Transverse colon (tissue), 4 donors: ENCODE data around the gene CCPG1. TPM values are rescaled to one million over a fixed set of nuclear protein-coding genes. Genes with fewer than 3 reads are reported as not detected.
A peak's percentile ranks its signal among the peaks of the same experiment; 100 is the strongest.

ENCODE experiments used
- DNase-seq: peaks from one replicate; pipeline ENCODE4 v3.0.0-alpha.2; 2019
- H3K27ac ChIP-seq, 4 donors: fragments of 200-600 bp; sonication (generic); 2 replicates each; pipeline ENCODE4 v1.5.1; 2016 to 2018; ENCODE audit warnings: inconsistent platforms in 4 of 4
- H3K27me3 ChIP-seq: fragments of 200-600 bp; sonication (generic); 2 replicates; pipeline ENCODE4 v1.5.1; 2017; ENCODE audit warnings: inconsistent platforms
- H3K36me3 ChIP-seq, 4 donors: fragments of 200-600 bp; sonication (generic); 2 replicates each; pipeline ENCODE4 v1.5.1; 2017 to 2019; ENCODE audit warnings: inconsistent platforms in 4 of 4
- H3K4me1 ChIP-seq, 4 donors: fragments of 200-600 bp; sonication (generic); 2 replicates each; pipeline ENCODE4 v1.5.1; 2017 to 2020; ENCODE audit warnings: inconsistent platforms in 4 of 4
- H3K4me3 ChIP-seq, 4 donors: fragments of 200-600 bp; sonication (generic); 1 replicate in 1 of 4; 2 replicates in 3 of 4; pipeline versions ENCODE4 v1.5.1 to v1.6.1; 2017 to 2019; ENCODE audit warnings: inconsistent platforms in 4 of 4
- H3K9me3 ChIP-seq, 2 donors: fragments of 200-600 bp; sonication (generic); 2 replicates each; pipeline ENCODE4 v1.5.1; 2017 to 2019; ENCODE audit warnings: inconsistent platforms in 2 of 2
- CTCF ChIP-seq, 5 experiments: fragments of 200-600 bp in 3 of 5; fragments of 450-650 bp in 2 of 5; sonication (generic) in 3 of 5; IDR thresholded peaks; 1 replicate in 2 of 5; 2 replicates in 3 of 5; pipeline ENCODE4 v1.5.1; 2016 to 2017; ENCODE audit warnings: antibody characterized with exemption in 5 of 5, inconsistent platforms in 3 of 5, mild to moderate bottlenecking in 2 of 5, moderate library complexity in 1 of 5
- EP300 ChIP-seq: sonication (generic); formaldehyde crosslinking; IDR thresholded peaks from one replicate; pipeline ENCODE4 v1.6.1; 2017; ENCODE audit warnings: antibody characterized with exemption, low read depth
- POLR2A ChIP-seq: fragments of 450-650 bp; IDR thresholded peaks from one replicate; pipeline ENCODE4 v1.6.1; 2016; ENCODE audit warnings: antibody characterized with exemption, mild to moderate bottlenecking, moderate library complexity
- POLR2AphosphoS5 ChIP-seq, 3 donors: sonication (generic); formaldehyde crosslinking; IDR thresholded peaks; one replicate each; pipeline ENCODE4 v1.6.1; 2016; ENCODE audit warnings: antibody characterized with exemption in 3 of 3
- WGBS, 2 donors: methylation state at CpG; one replicate each; pipeline ENCODE4 v1.1.5; 2018; ENCODE audit warnings: low coverage in 1 of 2; 5-methylcytosine and 5-hydroxymethylcytosine counted together
- in situ Hi-C, 4 donors: fragments of 200-750 bp; cut with MboI; loops; one replicate each; pipeline versions ENCODE4 v1.15.0 to v1.15.1; 2017; ENCODE audit warnings: low sequenced_read_pairs in 3 of 4, low pct_ligation_motif_present in 1 of 4, low pct_unique_long_range_greater_than_20kb in 1 of 4
- intact Hi-C: fragments of 100-400 bp; cut with DNase I; formaldehyde crosslinking; loops from one replicate; pipeline ENCODE4 v1.15.1; 2023; ENCODE audit warnings: low total_unique reads
- total RNA-seq, 4 donors: library from RNA; depleted of rRNA; stranded (reverse); fragments of >200 nt; gene quantifications; one replicate each; pipeline ENCODE4 v1.1.0, GENCODE V29; 2016

Gene CCPG1
- total RNA-seq, 4 donors from 2014 or later: 8.6 to 69.5 (median 52.6) TPM

- no peaks in the 10 kb centered on the region for H3K9me3 ChIP-seq
- no peak for DNase-seq
- H3K4me1 ChIP-seq: peaks cover 13 to 33% (median 21%) of the 10 kb centered on the region in 4 donors
- H3K27ac ChIP-seq: no peak overlapping the region
- H3K27me3 ChIP-seq: no peaks in the 10 kb centered on the region
- intact Hi-C loops (no loop called here), in situ Hi-C loops (no loop called here)
- H3K4me3 ChIP-seq: no peak overlapping the region
- no peaks in the 10 kb centered on the region for H3K36me3 ChIP-seq
- TF ChIP-seq POLR2AphosphoS5 (IDR thresholded peaks at IDR 0.05) (no peak), EP300 (no peak), POLR2A (no peak), CTCF (IDR thresholded peaks at IDR 0.05) (no peak)
- 91 to 100% methylated on average over 1 of the region's 1 CpG for WGBS, 2 donors
These were observed 87.2 kb downstream of the CCPG1 start for GRCh38 chr15:55320963-55321362.

GRCh38 chr15:55320238-55320550 lies 88.0 kb downstream of the CCPG1 start:
- H3K9me3 ChIP-seq: no peaks in the 10 kb centered on the region
- in situ Hi-C loops (no loop called here), intact Hi-C loops (no loop called here)
- peak overlapping the region in 1 of 4 donors; percentile 77 for H3K4me3 ChIP-seq
- 36 to 45% methylated on average over 2 of the region's 2 CpGs for WGBS, 2 donors
- H3K4me1 ChIP-seq: peaks cover 13 to 33% (median 21%) of the 10 kb centered on the region in 4 donors
- TF ChIP-seq POLR2AphosphoS5 (IDR thresholded peaks at IDR 0.05) (no peak), EP300 (no peak), CTCF (IDR thresholded peaks at IDR 0.05) (no peak), POLR2A (no peak)
- DNase-seq: no peak
- H3K36me3 ChIP-seq: no peaks in the 10 kb centered on the region
- H3K27ac ChIP-seq: peak overlapping the region in 2 of 4 donors; percentile 0 to 23
- H3K27me3 ChIP-seq: no peaks in the 10 kb centered on the region

- TF ChIP-seq CTCF (IDR thresholded peaks at IDR 0.05) (no peak), POLR2AphosphoS5 (IDR thresholded peaks at IDR 0.05) (no peak), EP300 (no peak), POLR2A (no peak)
- H3K9me3 ChIP-seq: no peaks in the 10 kb centered on the region
- peak overlapping the region; percentile 39 to 92 (median 73) for H3K4me3 ChIP-seq
- no peaks in the 10 kb centered on the region for H3K36me3 ChIP-seq
- H3K27ac ChIP-seq: peak overlapping the region; percentile 79 to 95 (median 89)
- no peaks in the 10 kb centered on the region for H3K27me3 ChIP-seq
- H3K4me1 ChIP-seq: peaks cover 13 to 33% (median 21%) of the 10 kb centered on the region in 4 donors
- intact Hi-C loops (no loop called here), in situ Hi-C loops (no loop called here)
- DNase-seq: peak; percentile 21
- WGBS, 2 donors: 37 to 50% methylated on average over 4 of the region's 4 CpGs
These were observed 88.5 kb downstream of the CCPG1 start for GRCh38 chr15:55319537-55320237.

- WGBS, 2 donors: 0 to 1% methylated on average over 6 to 35 of the region's 49 CpGs
- DNase-seq: peak; percentile 90
- Histone ChIP-seq H3K9me3 (no peaks in the 10 kb centered on the region), H3K36me3 (peaks cover 0 to under 1% (median 0%) of the 10 kb centered on the region in 4 donors), H3K27ac (peak within 1 kb of the TSS; percentile 79 to 95 (median 89)), H3K27me3 (no peaks in the 10 kb centered on the region), H3K4me1 (peaks cover 13 to 33% (median 21%) of the 10 kb centered on the region in 4 donors), H3K4me3 (peak within 1 kb of the TSS; percentile 39 to 92 (median 73))
- TF ChIP-seq EP300 (no peak), POLR2A (peak; percentile 76), POLR2AphosphoS5 (IDR thresholded peaks at IDR 0.05) (peak; percentile 59 to 85 (median 81)), CTCF (IDR thresholded peaks at IDR 0.05) (peak in 2 of 5 experiments; percentile 11 to 34)
- intact Hi-C loops (no loop called here), in situ Hi-C loops (no loop called here)
These were observed 89.3 kb downstream of the CCPG1 start, which contains the start of the genes PIGB and PIGBOS1 for GRCh38 chr15:55318588-55319494. PIGB (plus strand) TSS chr15:55319222; CDS start chr15:55319251, 29 bp downstream. PIGBOS1 (minus strand) TSS chr15:55319123; CDS start chr15:55317792, 1,331 bp downstream.
